Measurements from ENCODE around the gene PAFAH1B2. TPM values are rescaled to one million over a fixed set of nuclear protein-coding genes. Genes with fewer than 3 reads are reported as not detected.
"Not testable (repeated sequence)": the region's sequence is repeated elsewhere in the genome, so short reads cannot be mapped to it uniquely, and the experiment has no call there.

The PAFAH1B2 gene
- total and polyA plus RNA-seq, 8 donors, result 14.9 to 174 (median 32.0) TPM

DNA sequence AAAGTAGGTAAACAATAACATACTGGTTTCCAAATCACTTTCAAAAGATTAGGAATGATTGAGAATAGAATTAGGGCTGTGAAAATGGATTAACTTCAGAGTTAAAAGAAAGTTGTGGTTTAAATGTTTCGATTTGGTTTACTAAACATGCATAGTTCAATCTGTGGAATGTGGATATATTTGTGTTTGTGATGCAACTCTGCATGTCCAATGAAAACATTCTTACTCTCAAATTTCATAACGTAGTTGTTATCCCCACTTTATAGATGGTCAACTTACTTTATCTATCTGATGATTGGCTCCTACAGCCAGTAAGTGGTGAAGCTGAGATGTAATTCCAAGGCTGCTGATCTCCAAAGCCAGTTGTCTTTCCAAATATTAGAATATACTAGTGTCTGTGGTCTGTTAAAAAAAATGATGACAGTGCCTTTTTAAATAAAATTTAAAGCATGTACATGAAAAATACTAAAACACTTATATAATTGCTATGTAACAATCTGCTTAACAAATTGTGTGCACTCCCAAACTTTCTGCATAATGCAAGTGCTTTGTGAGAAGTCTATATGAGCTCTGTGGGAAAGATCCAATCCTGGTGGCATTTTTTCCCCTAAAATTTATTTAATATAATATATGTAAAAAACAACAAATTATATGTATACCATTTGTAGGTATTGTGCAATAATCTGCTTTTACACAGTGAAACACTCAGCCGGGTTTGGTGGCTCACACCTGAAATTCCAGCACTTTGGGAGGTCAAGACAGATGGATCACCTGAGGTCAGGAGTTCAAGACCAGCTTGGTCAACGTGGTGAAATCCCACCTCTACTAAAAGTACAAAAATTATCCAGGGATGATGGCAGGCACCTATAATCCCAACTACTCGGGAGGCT, 36.1 kb upstream of the PAFAH1B2 start:
- Histone ChIP-seq H3K9me3 (no peaks in the 10 kb centered on the region), H3K27me3 (no peaks in the 10 kb centered on the region), H3K27ac (no peak overlapping the region), H3K4me1 (peaks cover 0 to 9% (median 2%) of the 10 kb centered on the region in 4 donors), H3K4me3 (no peak overlapping the region), H3K36me3 (no peaks in the 10 kb centered on the region)
- whole genome bisulfite sequencing, 5 donors, result 52 to 57% (median 55%) methylated on average over 5 of the region's 5 CpGs
- no peak for DNase-seq
- intact Hi-C loops (cut with DNase I; ENCODE audit: low total_unique reads), result loop anchor here (5.0 to 10.0 kb wide), 2 partner anchors 231 to 313 kb away; partner anchors contain the start of gene APOA5
- TF ChIP-seq, protein P1, sequence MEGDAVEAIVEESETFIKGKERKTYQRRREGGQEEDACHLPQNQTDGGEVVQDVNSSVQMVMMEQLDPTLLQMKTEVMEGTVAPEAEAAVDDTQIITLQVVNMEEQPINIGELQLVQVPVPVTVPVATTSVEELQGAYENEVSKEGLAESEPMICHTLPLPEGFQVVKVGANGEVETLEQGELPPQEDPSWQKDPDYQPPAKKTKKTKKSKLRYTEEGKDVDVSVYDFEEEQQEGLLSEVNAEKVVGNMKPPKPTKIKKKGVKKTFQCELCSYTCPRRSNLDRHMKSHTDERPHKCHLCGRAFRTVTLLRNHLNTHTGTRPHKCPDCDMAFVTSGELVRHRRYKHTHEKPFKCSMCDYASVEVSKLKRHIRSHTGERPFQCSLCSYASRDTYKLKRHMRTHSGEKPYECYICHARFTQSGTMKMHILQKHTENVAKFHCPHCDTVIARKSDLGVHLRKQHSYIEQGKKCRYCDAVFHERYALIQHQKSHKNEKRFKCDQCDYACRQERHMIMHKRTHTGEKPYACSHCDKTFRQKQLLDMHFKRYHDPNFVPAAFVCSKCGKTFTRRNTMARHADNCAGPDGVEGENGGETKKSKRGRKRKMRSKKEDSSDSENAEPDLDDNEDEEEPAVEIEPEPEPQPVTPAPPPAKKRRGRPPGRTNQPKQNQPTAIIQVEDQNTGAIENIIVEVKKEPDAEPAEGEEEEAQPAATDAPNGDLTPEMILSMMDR (IDR thresholded peaks at IDR 0.05), result no peak
- TF ChIP-seq EP300 (IDR thresholded peaks at IDR 0.05) (no peak), POLR2A (IDR thresholded peaks at IDR 0.05) (no peak), POLR2AphosphoS5 (IDR thresholded peaks at IDR 0.05) (no peak)

DNA sequence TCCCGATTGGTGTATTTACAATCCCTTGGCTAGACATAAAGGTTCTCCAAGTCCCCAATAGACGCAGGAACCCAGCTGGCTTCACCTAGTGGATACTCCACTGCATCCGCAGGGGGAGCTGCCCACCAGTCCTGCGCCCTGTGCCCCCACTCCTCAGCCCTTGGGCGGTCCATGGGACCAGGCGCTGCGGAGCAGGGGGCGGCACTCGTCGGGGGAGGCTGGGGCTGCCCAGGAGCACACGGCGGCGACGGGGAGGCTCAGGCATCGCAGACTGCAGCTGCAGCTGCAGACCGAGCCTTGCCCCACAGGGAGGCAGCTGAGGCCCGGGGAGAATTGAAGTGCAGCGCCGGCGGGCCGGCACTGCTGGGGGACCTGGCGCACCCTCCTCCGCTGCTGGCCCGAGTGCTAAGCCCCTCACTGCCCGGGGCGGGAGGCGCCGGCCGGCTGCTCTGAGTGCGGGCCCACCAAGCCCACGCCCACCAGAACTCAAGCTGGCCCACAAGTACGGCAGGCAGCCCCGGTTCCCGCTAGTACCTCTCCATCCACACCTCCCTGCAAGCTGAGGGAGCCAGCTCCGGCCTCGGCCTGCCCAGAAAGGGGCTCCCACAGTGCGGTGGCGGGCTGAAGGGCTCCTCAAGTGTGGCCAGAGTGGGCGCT, 33.7 kb upstream of the PAFAH1B2 start:
- intact Hi-C loops (cut with DNase I; ENCODE audit: low total_unique reads), result no loop called here
- no peaks in the 10 kb centered on the region for H3K36me3 ChIP-seq
- WGBS, 5 donors, result 92 to 98% (median 95%) methylated on average over 20 to 39 of the region's 39 CpGs
- TF ChIP-seq, protein P1 (IDR thresholded peaks at IDR 0.05), result no peak
- TF ChIP-seq POLR2A (IDR thresholded peaks at IDR 0.05), result no peak
- no peak for TF ChIP-seq POLR2AphosphoS5 (IDR thresholded peaks at IDR 0.05)
- no peak for TF ChIP-seq EP300 (IDR thresholded peaks at IDR 0.05)
- H3K27me3 ChIP-seq, result no peaks in the 10 kb centered on the region
- H3K9me3 ChIP-seq, result no peaks in the 10 kb centered on the region
- H3K4me1 ChIP-seq, result peaks cover 0 to 9% (median 2%) of the 10 kb centered on the region in 4 donors
- no peak overlapping the region for H3K4me3 ChIP-seq
- DNase-seq, result no peak
- H3K27ac ChIP-seq, result no peak overlapping the region

DNA sequence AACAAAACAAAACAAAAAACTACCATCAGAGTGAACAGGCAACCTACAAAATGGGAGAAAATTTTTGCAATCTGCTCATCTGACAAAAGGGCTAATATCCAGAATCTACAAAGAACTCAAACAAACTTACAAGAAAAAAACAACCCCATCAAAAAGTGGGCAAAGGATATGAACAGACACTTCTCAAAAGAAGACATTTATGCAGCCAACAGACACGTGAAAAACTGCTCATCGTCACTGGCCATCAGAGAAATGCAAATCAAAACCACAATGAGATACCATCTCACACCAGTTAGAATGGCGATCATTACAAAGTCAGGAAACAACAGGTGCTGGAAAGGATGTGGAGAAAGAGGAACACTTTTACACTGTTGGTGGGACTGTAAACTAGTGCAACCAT, 31.6 kb upstream of the PAFAH1B2 start:
- DNase-seq; H3K4me3 ChIP-seq; H3K36me3 ChIP-seq; H3K9me3 ChIP-seq; H3K4me1 ChIP-seq; intact Hi-C loops (cut with DNase I; ENCODE audit: low total_unique reads); H3K27ac ChIP-seq; H3K27me3 ChIP-seq: not testable (repeated sequence)
- WGBS, 5 donors, result 68 to 78% (median 70%) methylated on average over 3 of the region's 3 CpGs

DNA sequence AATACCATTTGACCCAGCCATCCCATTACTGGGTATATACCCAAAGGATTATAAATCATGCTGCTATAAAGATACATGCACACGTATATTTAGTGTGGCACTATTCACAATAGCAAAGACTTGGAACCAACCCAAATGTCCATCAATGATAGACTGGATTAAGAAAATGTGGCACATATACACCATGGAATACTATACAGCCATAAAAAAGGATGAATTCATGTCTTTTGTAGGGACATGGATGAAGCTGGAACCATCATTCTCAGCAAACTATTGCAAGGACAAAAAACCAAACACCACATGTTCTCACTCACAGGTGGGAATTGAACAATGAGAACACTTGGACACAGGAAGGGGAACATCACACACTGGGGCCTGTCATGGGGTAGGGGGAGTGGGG, 31.1 kb upstream of the PAFAH1B2 start:
- H3K36me3 ChIP-seq; H3K27me3 ChIP-seq; H3K9me3 ChIP-seq; H3K4me3 ChIP-seq; DNase-seq; H3K4me1 ChIP-seq; H3K27ac ChIP-seq; intact Hi-C loops (cut with DNase I; ENCODE audit: low total_unique reads): not testable (repeated sequence)
- 59 to 93% (median 74%) methylated on average over 1 of the region's 1 CpG for WGBS, 5 donors

DNA sequence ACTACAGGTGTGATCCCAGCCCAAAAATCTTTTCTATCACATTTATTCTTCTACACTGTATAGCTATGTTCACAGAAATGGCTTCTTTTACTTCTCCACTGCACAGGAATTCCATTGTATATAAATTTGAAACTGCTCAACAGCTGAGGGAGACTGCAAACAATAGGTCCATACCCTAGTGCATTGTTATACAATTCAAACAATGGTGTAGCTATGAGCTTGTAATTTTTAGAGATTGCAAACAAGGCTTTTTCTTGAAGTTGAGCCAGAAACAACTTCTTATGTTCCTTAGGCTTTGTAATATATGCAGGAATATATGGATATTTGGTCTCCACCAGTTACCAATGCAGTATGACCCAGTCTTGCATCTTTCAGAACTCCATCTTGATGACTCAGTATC, 26.4 kb upstream of the PAFAH1B2 start:
- Histone ChIP-seq H3K36me3 (no peaks in the 10 kb centered on the region), H3K27me3 (no peaks in the 10 kb centered on the region), H3K9me3 (no peaks in the 10 kb centered on the region), H3K4me1 (no peaks in the 10 kb centered on the region), H3K27ac (no peak overlapping the region), H3K4me3 (no peak overlapping the region)
- TF ChIP-seq POLR2AphosphoS5 (IDR thresholded peaks at IDR 0.05) (no peak), EP300 (IDR thresholded peaks at IDR 0.05) (no peak)
- TF ChIP-seq, protein P1 (IDR thresholded peaks at IDR 0.05), result no peak
- intact Hi-C loops (cut with DNase I; ENCODE audit: low total_unique reads), result no loop called here
- DNase-seq, result no peak

Measured in stomach (tissue), 9 donors.